ELF-1 (cell line): ENCODE results near the gene CFAP65.

ENCODE experiments used
- DNase-seq: peaks from one replicate; pipeline ENCODE4 v3.0.0-alpha.2; 2016; ENCODE audit warnings: low read depth, low spot score

Gene CFAP65

DNA sequence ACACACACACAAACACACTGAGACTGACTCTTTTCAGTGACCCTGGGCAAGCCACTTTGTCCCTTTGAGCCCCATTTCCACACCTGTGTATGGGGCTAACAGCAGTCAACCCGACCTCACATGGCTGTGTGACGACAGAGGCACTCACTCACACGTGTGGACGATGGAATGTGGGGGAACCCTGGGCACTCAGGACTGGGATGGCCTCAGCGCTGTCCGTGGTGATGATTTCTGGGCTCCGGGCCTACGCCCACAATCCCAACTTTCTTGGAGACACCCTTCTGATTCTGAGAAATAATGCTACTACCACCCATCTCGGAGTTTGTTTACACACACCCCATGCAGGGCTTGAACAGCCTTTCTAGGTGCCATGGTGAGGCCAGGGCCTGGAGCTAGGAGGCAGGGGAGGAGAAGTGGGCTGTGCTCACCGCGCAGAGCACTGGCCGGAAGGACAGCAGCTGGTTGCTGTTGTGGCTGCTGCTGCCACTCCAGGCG lies 49.6 kb downstream of the CFAP65 start:
- DNase-seq: peak; percentile 41

- DNase-seq: no peak
Measured at GRCh38 chr2:218990612-218991011, 50.7 kb downstream of the CFAP65 start.

GRCh38 chr2:218990052-218990451 lies 51.3 kb downstream of the CFAP65 start:
- no peak for DNase-seq

DNA sequence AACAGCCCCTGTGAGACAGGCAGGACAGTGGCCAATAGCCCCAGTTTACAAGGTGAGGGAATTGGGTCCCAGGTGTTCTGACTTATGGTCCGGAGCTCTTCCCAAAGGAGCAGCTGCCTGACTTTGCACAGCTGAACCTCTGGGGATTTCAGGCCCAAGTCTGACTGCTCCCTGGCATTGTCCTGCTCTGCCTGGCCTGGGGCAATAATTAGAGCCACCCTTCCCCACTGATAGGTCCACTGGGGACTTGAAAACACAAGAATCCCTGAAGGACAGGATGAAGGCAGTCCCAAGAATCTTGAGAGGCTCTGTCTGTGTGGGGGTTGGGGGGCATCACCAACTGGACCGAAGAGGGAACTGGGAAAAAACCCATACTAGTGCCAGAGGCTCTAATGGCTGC lies 52.7 kb downstream of the CFAP65 start:
- no peak for DNase-seq

DNA sequence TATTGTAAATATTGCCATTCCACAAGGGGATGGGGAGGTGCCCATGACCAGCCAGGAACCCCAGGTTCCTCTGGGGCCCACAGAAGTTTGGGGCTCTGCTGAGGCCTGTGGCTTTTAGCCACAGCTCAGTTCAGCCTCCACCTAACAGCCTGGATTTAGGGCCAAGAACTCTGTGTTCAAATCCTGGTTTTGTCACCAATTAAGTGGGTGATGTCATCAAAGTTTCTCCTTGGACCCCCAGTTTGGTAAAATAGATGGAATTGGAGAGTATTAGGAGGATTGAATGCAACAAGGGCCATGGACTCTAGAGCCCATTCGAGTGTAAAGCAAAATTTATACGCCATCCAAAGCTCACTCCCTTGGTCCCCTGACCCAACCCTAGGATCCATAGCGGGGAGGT lies 53.2 kb downstream of the CFAP65 start:
- DNase-seq: no peak

DNA sequence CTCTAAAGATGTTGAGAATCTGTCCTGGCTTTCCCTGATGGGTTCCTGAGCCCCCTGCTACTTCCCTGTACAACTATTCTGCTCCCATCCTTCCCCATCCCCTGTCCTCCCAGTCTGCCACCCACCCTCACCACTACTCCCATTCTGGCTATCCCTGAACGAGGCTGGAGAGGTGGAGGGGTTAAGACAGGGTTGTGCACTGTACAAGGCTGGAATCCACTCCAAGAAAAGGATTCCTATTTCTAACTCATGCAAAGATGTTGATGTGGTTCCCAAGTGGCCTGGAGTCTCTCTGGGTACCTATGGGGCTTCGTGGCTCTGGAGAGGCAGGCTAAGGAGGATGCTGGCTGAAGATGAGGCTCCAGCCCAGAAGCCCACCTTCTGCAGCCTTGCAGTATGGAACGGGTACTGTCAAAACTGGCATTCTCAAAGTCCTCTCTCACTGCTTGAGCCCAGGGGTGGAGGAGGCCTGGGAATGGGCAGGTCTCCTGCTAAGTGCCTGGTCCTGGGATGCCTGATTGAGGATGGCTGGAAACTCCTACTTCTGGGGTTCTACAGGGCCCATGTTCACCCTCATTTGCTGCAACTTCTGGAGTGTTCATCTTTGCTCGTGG lies 55.1 kb downstream of the CFAP65 start:
- no peak for DNase-seq

DNA sequence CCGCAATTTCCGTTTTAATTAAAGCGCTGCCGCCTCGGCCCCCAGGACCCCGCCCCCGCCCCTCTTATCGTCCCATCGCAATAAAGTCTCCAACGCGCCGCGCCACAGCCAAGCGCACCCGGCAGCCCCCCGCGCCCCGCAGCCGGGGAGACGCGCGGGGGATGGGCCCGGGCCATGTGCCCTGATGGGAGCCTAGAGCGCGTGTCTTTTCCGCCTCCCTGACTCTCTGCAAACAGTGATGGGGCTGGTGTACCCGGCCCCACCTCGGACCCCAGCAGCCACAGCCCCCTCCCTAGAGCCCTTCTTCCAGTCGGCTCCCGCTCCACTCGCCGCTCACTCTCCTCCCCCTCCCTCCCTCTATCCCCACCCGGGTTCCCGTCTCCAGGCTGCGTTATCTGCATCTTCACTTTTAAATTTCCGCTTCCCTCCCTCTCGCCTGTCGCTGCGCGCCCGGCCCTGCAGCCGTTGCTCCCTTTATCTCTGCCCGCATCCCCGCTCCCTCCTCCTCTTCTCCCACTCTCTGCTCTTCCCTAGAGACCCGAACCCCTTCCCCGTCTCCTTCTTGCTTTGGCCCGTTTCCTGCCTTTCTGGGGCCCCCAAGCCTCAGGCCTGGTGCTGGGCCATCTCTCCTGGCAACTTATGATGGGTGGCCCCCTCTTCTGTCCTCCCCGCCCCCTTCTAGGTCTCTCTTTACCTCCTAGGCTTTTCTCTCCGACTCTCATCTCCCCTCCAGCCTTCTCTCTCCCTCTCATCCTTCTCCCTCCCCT lies 55.8 kb downstream of the CFAP65 start:
- no peak for DNase-seq

- DNase-seq: no peak
Measured at GRCh38 chr2:218985021-218985324, 56.3 kb downstream of the CFAP65 start, which contains the start of gene FEV. Gene FEV, minus strand, starts transcription at chr2:218985184. Its CDS starts 109 bp downstream, at chr2:218985075.

- peak; percentile 50 for DNase-seq
Measured at GRCh38 chr2:218984239-218985020, 56.9 kb downstream of the CFAP65 start.

GRCh38 chr2:218983934-218984238 lies 57.4 kb downstream of the CFAP65 start:
- no peak for DNase-seq

DNA sequence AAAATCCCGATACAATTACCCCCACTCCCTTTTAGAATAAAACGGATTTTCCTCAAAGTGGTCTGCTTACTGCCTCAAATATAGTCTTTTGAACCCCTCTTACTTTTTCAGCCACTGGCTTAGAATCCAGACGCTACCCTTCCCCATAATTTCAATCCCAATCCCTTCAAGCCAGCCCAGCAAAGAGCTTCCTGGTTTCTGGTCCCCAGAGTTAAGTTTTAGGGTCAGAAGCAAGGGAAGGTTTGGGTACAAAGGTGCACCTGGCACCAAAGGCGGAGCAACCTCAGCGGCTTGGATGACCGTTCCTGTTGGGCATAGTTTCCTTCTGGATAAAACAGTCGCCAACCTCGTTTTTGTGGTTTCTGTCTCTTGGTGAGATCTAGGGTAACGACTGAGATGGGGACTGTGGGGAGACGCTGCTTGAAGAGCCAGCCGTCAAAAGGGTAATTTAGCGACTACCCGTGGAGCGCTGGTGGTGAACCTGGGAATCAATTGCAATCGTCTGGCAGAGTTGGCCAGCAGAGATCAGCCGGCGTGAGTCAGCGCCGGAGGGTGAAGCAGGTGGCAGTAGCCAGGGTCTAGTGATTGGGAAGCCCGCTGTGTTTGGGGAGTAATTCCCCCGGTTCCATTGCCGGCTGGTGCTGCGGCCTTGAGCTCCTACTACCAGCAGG lies 57.9 kb downstream of the CFAP65 start:
- peak; percentile 36 for DNase-seq

DNA sequence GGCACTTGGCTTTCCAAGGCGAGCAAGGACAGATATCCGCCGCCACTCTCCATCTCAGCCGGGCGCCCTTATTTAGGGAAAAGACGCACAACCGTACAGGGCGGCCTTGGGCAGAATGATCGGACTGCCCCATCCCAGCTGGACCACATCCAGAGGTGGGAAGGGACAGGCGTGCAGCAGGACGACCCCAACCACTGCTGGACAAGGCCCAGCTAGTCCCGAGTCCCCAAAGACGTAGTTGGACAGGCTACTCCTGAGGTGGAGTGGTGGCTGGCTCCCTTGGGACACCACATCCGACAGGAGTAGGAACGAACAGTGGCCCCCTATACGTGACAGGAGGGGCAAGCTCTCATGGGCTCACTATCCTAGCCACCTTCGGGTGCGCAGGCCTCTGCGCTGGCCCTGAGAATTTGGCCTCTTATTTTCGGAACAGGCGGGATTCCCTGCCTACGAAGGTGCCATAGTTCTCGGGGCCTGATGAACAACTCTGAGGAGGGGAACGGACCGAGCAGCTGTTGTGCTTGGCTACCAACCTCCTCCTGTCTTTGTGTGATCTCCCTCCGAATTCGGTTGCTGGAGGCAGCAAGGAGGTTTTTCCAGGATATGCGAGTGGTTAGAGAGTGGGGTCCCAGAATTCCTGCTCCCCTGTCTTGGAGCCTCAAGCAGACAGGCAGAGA lies 58.6 kb downstream of the CFAP65 start:
- DNase-seq: no peak

GRCh38 chr2:218981881-218982585 lies 59.3 kb downstream of the CFAP65 start:
- DNase-seq: peak; percentile 38

DNA sequence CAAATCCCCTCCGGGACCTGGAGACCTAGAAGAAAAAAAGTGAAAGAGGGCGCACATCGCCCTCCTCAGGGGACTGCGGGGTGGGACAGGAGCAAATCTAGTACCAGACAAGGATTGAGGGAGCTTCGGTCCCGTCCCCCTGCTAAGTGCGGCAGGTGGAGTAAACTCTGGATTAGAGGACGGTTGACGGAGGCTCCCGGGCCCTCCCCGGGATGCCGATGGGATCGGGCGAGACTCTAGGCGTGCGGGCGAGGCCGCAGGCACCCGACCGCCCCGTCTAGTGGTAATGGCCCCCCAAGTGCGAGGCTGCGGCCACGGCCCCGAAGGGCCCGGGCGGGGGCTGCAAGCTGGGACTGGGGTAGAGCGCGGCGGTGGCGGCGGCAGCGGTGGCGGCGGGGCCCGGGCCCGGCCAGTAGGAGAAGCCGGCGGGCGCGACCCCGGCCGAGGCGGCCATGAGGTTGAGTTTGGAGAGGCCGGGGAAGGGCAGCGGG lies 59.9 kb downstream of the CFAP65 start:
- peak; percentile 52 for DNase-seq

GRCh38 chr2:218980735-218981389 lies 60.5 kb downstream of the CFAP65 start:
- DNase-seq: no peak

DNA sequence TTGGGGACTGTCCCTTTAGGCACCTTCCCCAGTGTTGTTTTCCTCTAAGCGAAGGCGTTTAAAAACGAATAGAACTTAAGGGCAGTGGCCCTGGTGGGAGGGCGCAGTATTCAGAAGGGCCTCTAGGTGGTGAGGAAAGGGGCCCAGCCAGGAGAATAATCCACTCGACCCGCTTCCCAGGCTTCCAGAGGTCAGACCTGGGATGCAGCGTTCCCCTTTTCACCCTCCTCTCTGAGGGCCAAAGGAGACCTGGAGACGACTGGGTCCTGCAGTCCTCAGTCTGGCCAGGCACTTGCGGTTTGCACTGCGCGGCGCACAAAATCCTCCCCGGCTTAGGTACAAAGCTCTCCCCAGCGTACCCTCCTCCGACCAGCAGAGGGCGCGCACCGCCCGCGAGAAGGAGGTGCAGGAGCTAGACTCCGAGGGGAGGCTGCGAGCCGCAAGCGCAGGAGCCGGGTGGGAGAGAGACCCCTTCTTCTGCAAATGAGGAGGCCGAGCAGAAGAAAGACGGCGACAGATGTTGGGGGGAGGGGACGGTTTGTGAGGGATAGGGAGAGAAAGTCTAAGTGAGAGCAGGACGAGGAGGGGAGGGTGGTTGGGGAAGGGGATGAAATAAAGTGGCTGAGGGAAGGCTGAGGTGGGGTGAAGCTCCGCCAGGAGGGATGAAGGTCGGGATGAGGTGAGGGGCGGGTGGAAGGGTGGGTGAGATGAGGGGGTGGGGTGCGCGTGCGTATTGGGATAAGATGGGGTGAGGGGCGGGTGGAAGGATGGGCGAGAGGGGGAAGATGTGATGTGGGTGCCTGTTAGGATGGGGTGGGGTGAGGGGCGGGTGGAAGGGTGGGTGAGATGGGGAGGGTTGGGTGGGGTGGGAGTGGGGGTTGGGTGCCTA lies 61.2 kb downstream of the CFAP65 start:
- DNase-seq: peak; percentile 95

DNA sequence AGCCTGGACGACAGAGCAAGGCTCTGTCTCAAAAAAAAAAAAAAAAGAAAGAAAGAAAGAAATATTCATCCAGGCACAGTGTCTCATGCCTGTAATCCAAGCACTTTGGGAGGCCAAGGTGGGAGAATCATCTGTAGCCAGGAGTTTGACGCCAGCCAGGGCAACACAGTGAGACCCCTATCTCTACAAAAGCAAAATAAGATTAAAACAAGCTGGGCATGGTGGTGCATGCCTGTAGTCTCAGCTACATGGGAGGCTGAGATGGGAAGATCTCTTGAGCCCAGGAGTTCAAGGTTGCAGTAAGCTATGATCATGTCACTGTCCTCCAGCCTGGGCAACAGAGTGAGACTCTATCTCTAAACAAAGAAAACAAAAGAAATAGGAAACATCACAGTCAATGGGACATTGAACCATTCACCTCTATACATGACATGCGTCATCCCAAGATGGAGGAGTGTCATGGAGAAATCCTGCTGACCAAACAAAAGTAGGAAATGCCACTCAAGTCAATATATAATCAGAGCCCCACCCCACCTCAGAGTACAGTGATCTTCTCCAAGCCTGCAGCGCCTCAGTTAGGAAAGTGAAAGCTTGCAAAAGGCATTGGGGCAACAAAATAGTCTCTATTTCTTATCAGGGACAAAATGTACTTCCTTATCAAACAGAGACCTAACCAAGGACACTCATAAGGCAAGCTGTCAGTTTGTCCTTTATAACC lies 66.1 kb downstream of the CFAP65 start:
- no peak for DNase-seq

DNA sequence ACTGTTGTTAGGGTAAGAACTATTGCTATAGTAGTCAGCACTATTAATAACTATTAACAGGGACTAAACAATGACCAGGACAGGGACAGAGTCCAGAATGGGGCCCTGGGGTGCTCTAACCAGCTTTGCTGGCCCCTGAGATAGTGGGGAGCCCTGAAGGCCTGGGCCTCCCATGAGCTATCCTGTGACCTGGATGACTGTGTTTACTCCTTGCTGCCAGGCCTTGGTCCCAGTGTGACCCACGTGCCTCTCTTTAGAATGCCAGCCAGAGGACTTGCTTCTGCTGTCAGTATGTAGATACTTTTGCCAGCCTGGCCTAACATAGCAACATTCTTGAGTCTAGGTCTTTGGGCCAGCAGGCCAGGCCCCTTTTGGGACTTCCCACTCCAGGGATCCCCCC lies 70.4 kb downstream of the CFAP65 start:
- DNase-seq: no peak
